Neural cell (in vitro differentiated cells): Measurements from ENCODE around the gene QRICH1. TPM values are rescaled to one million over a fixed set of nuclear protein-coding genes. Genes with fewer than 3 reads are reported as not detected.

Experiments used
- H2AFZ ChIP-seq: fragments of 200-600, 300-800 bp; sonication (generic), shearing (Covaris generic); 2 replicates; pipeline ENCODE4 v1.6.0; 2014; ENCODE audit warnings: low read depth, mild to moderate bottlenecking, antibody characterized with exemption, low read length, moderate library complexity
- H3F3A ChIP-seq: fragments of 200-600 bp; shearing (Covaris generic); 2 replicates; pipeline ENCODE4 v1.6.1; 2016; ENCODE audit warnings: mild to moderate bottlenecking, moderate library complexity, mixed read lengths, antibody characterized with exemption, low read length; ENCODE audit not compliant: insufficient read depth, poor library complexity, severe bottlenecking
- H3K27ac ChIP-seq: fragments of 200-600, 300-800 bp; sonication (generic), shearing (Covaris generic); 2 replicates; pipeline ENCODE4 v1.5.1; 2014; ENCODE audit warnings: mild to moderate bottlenecking, low read length, moderate library complexity
- H3K27me3 ChIP-seq: fragments of 300-800, 200-600 bp; sonication (generic), shearing (Covaris generic); 2 replicates; pipeline ENCODE4 v1.6.0; 2014; ENCODE audit warnings: mild to moderate bottlenecking, low read depth, low read length, moderate library complexity; ENCODE audit not compliant: insufficient read depth
- H3K36me3 ChIP-seq: fragments of 300-800, 200-600 bp; sonication (generic), shearing (Covaris generic); 2 replicates; pipeline ENCODE4 v1.5.1; 2014; ENCODE audit warnings: mild to moderate bottlenecking, antibody characterized with exemption, low read length, moderate library complexity; ENCODE audit not compliant: insufficient read depth
- H3K4me2 ChIP-seq: fragments of 300-800, 200-600 bp; sonication (generic), shearing (Covaris generic); 2 replicates; pipeline ENCODE4 v1.6.0; 2014; ENCODE audit warnings: mild to moderate bottlenecking, low read length
- H3K4me3 ChIP-seq: fragments of 300-800, 200-600 bp; sonication (generic), shearing (Covaris generic); 2 replicates; pipeline ENCODE4 v1.5.1; 2014; ENCODE audit warnings: mild to moderate bottlenecking, low read length, moderate library complexity
- H3K79me2 ChIP-seq: fragments of 200-600 bp; shearing (Covaris generic); replicated peaks from 2 replicates; pipeline ENCODE4 v1.6.0; 2014; ENCODE audit warnings: mild to moderate bottlenecking, low read length, moderate library complexity; ENCODE audit not compliant: insufficient read depth
- H3K9ac ChIP-seq: fragments of 300-800, 200-600 bp; sonication (generic), shearing (Covaris generic); 2 replicates; pipeline ENCODE4 v1.6.1; 2016; ENCODE audit warnings: mild to moderate bottlenecking, low read length, mixed read lengths
- H3K9me2 ChIP-seq: fragments of 200-600 bp; shearing (Covaris generic); 2 replicates; pipeline ENCODE4 v1.6.1; 2016; ENCODE audit warnings: mild to moderate bottlenecking, low read length, mixed read lengths; ENCODE audit not compliant: insufficient read depth
- H3K9me3 ChIP-seq: fragments of 200-600, 300-800 bp; sonication (generic), shearing (Covaris generic); 2 replicates; pipeline ENCODE4 v1.6.1; 2016; ENCODE audit warnings: mild to moderate bottlenecking, mixed run types, low read length, moderate library complexity, mixed read lengths
- H4K20me1 ChIP-seq: fragments of 200-600 bp; shearing (Covaris generic); 2 replicates; pipeline ENCODE4 v1.6.1; 2016; ENCODE audit warnings: mild to moderate bottlenecking, mixed run types; ENCODE audit not compliant: insufficient read depth
- EP300 ChIP-seq: fragments of 450-650 bp; conservative IDR thresholded peaks from 2 replicates; pipeline ENCODE4 v1.6.1; 2014; ENCODE audit warnings: antibody characterized with exemption, mild to moderate bottlenecking, moderate library complexity; ENCODE audit not compliant: poor library complexity, severe bottlenecking
- EZH2 ChIP-seq: fragments of 200-600, 300-800 bp; shearing (Covaris generic), sonication (generic); IDR thresholded peaks from 2 replicates; pipeline ENCODE4 v1.6.1; 2014; ENCODE audit warnings: antibody characterized with exemption, low read length, borderline replicate concordance, mild to moderate bottlenecking; ENCODE audit not compliant: insufficient read depth, poor library complexity, severe bottlenecking
- MXI1 ChIP-seq: fragments of 450-650 bp; conservative IDR thresholded peaks from 2 replicates; pipeline ENCODE4 v1.6.1; 2014; ENCODE audit warnings: antibody characterized with exemption, mild to moderate bottlenecking; ENCODE audit not compliant: poor library complexity, severe bottlenecking
- POLR2AphosphoS5 ChIP-seq: IDR thresholded peaks from 2 replicates; pipeline ENCODE4 v1.6.1; 2012
- RAD21 ChIP-seq: fragments of 450-650 bp; conservative IDR thresholded peaks from 2 replicates; pipeline ENCODE4 v1.6.1; 2014; ENCODE audit warnings: antibody characterized with exemption, mild to moderate bottlenecking, moderate library complexity
- SMC3 ChIP-seq: fragments of 450-650 bp; conservative IDR thresholded peaks from 2 replicates; pipeline ENCODE4 v1.6.1; 2014; ENCODE audit warnings: antibody characterized with exemption, mild to moderate bottlenecking, moderate library complexity; ENCODE audit not compliant: poor library complexity
- TAF1 ChIP-seq: IDR thresholded peaks from 2 replicates; pipeline ENCODE4 v1.6.1; 2012; ENCODE audit warnings: low read depth
- polyA plus RNA-seq: library from polyadenylated mRNA; depleted of rRNA; stranded (reverse); fragments of >200 nt; gene quantifications from 2 replicates; pipeline ENCODE4 v1.2.3, GENCODE V29; 2014
- TF ChIP-seq, protein P1 (sequence below): IDR thresholded peaks from 2 replicates; pipeline ENCODE4 v1.6.1; 2012; ENCODE audit warnings: borderline replicate concordance
- TF ChIP-seq, protein P2 (sequence below): fragments of 450-650 bp; IDR thresholded peaks from 2 replicates; pipeline ENCODE4 v1.5.1; 2014; ENCODE audit warnings: antibody characterized with exemption, mild to moderate bottlenecking, moderate library complexity; ENCODE audit not compliant: poor library complexity, severe bottlenecking

The QRICH1 gene
- polyA plus RNA-seq, 1 donor from 2014 or later: 87.5 TPM

DNA sequence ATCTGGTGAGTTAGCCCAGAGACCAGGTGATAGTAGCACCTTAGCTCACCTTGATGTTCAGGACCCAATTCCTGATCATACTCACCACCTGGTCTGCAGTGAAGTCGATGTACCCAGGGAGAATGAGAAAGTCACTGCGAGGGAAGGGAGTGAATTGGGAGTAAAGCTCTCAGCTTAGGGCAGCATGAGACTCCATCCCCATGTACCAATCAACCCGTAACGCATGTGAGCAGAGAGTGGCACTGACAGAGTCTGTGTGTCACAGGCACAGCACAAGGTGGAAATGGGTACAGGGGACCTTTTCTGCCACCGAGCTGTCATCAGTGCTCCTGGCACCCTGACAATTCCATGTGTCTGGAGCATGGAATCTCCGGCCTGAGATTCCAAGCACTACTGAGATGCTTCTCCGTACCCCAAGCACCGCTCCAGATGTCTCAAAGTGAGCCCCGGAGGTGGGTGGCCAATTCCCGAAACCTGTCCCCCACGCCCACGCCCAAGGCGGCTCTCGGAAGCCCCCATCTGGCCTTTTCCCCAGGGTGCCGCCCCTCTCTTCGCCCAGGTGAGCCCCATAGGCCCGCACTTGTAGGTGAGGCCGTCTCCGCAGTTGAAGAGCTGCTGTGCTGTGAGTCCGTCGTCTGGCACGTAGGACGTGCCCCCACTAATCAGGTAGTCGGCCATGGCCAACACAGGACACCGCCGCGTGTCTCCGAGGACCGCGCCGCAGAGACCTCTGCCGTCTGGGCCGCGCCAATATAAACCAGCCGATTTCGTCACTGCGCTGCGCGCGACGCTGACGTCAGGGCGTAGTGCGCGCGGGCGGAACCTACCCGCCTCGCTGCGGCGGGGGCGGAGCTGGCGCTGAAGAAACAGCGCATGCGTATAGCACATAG is 65.0 kb downstream of the QRICH1 start, which contains the start of gene IMPDH2:
TSS of gene IMPDH2 (minus strand) at position 726 of the 890 bp plus-strand sequence. CDS start at position 678, 48 bp downstream.
- H3K4me2 ChIP-seq: peak within 1 kb of the TSS; percentile 81
- H3K36me3 ChIP-seq: no peaks in the 10 kb centered on the region
- H2AFZ ChIP-seq: no peak within 1 kb of the TSS
- H3K27me3 ChIP-seq: no peaks in the 10 kb centered on the region
- peak within 1 kb of the TSS; percentile 86 for H3K27ac ChIP-seq
- H3K9me3 ChIP-seq: no peaks in the 10 kb centered on the region
- TF ChIP-seq POLR2AphosphoS5 (peak; percentile 99), RAD21 (peak; percentile 55), EP300 (peak; percentile 43), MXI1 (peak; percentile 92), TAF1 (peak; percentile 44), SMC3 (peak; percentile 66), EZH2 (no peak)
- TF ChIP-seq, protein P1, sequence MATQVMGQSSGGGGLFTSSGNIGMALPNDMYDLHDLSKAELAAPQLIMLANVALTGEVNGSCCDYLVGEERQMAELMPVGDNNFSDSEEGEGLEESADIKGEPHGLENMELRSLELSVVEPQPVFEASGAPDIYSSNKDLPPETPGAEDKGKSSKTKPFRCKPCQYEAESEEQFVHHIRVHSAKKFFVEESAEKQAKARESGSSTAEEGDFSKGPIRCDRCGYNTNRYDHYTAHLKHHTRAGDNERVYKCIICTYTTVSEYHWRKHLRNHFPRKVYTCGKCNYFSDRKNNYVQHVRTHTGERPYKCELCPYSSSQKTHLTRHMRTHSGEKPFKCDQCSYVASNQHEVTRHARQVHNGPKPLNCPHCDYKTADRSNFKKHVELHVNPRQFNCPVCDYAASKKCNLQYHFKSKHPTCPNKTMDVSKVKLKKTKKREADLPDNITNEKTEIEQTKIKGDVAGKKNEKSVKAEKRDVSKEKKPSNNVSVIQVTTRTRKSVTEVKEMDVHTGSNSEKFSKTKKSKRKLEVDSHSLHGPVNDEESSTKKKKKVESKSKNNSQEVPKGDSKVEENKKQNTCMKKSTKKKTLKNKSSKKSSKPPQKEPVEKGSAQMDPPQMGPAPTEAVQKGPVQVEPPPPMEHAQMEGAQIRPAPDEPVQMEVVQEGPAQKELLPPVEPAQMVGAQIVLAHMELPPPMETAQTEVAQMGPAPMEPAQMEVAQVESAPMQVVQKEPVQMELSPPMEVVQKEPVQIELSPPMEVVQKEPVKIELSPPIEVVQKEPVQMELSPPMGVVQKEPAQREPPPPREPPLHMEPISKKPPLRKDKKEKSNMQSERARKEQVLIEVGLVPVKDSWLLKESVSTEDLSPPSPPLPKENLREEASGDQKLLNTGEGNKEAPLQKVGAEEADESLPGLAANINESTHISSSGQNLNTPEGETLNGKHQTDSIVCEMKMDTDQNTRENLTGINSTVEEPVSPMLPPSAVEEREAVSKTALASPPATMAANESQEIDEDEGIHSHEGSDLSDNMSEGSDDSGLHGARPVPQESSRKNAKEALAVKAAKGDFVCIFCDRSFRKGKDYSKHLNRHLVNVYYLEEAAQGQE: peak; percentile 62
- TF ChIP-seq, protein P2, sequence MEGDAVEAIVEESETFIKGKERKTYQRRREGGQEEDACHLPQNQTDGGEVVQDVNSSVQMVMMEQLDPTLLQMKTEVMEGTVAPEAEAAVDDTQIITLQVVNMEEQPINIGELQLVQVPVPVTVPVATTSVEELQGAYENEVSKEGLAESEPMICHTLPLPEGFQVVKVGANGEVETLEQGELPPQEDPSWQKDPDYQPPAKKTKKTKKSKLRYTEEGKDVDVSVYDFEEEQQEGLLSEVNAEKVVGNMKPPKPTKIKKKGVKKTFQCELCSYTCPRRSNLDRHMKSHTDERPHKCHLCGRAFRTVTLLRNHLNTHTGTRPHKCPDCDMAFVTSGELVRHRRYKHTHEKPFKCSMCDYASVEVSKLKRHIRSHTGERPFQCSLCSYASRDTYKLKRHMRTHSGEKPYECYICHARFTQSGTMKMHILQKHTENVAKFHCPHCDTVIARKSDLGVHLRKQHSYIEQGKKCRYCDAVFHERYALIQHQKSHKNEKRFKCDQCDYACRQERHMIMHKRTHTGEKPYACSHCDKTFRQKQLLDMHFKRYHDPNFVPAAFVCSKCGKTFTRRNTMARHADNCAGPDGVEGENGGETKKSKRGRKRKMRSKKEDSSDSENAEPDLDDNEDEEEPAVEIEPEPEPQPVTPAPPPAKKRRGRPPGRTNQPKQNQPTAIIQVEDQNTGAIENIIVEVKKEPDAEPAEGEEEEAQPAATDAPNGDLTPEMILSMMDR: peak; percentile 59
- no peaks in the 10 kb centered on the region for H3K9me2 ChIP-seq
- peak within 1 kb of the TSS; percentile 91 for H3K9ac ChIP-seq
- no peaks in the 10 kb centered on the region for H4K20me1 ChIP-seq
- peaks cover 5% of the 10 kb centered on the region for H3K79me2 ChIP-seq
- peak within 1 kb of the TSS; percentile 85 for H3K4me3 ChIP-seq
- H3F3A ChIP-seq: no peaks in the 10 kb centered on the region

DNA sequence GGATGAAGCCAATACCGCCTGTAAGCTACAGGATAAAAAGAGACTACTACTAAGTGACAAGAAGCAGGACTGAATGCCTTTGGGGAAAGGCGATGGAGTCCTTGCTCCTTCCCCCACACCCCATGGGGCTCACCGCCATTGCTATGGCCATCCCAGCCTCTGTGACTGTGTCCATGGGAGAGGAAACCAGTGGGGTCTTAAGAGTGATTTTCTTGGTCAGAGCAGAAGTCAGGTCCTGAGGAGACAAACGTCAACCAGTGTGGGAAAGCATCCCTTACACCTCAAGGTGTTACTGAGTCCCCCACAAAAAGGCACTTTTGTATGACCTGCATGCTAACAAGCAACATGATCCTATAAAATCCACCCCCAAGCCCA is 65.6 kb downstream of the QRICH1 start:
- no peaks in the 10 kb centered on the region for H3K9me2 ChIP-seq
- no peaks in the 10 kb centered on the region for H3F3A ChIP-seq
- H3K9ac ChIP-seq: peak overlapping the region; percentile 91
- peaks cover 7% of the 10 kb centered on the region for H3K79me2 ChIP-seq
- TF ChIP-seq, protein P2: no peak
- TF ChIP-seq POLR2AphosphoS5 (no peak), TAF1 (no peak), SMC3 (no peak), RAD21 (no peak), EZH2 (no peak), EP300 (no peak), MXI1 (no peak)
- TF ChIP-seq, protein P1: no peak
- no peaks in the 10 kb centered on the region for H3K36me3 ChIP-seq
- peak overlapping the region; percentile 81 for H3K4me2 ChIP-seq
- H2AFZ ChIP-seq: no peak overlapping the region
- H3K4me3 ChIP-seq: peak overlapping the region; percentile 85
- no peaks in the 10 kb centered on the region for H4K20me1 ChIP-seq
- no peaks in the 10 kb centered on the region for H3K27me3 ChIP-seq
- peak overlapping the region; percentile 86 for H3K27ac ChIP-seq
- H3K9me3 ChIP-seq: no peaks in the 10 kb centered on the region
